Esophagus muscularis mucosa (tissue), 4 donors: ENCODE data around the gene EDIL3. TPM values are rescaled to one million over a fixed set of nuclear protein-coding genes. Genes with fewer than 3 reads are reported as not detected.
"Not testable (repeated sequence)": the region's sequence is repeated elsewhere in the genome, so short reads cannot be mapped to it uniquely, and the experiment has no call there.

ENCODE experiments used
- DNase-seq: peaks from one replicate; pipeline ENCODE4 v3.0.0-alpha.2; 2017; ENCODE audit errors: extremely low spot score
- H3K27ac ChIP-seq, 4 donors: fragments of 200-600 bp; sonication (generic); replicated peaks in 1 of 4; 1 replicate in 3 of 4; 2 replicates in 1 of 4; pipeline ENCODE4 v1.5.1; 2016 to 2019; ENCODE audit warnings: mild to moderate bottlenecking in 1 of 4
- H3K27me3 ChIP-seq, 4 donors: fragments of 200-600 bp; sonication (generic); one replicate each; pipeline versions ENCODE4 v1.5.1 to v1.6.0; 2016 to 2019
- H3K36me3 ChIP-seq, 4 donors: fragments of 200-600 bp; sonication (generic); one replicate each; pipeline ENCODE4 v1.5.1; 2016 to 2019
- H3K4me1 ChIP-seq, 4 donors: fragments of 200-600 bp; sonication (generic); one replicate each; pipeline ENCODE4 v1.5.1; 2016 to 2019
- H3K4me3 ChIP-seq, 4 donors: fragments of 200-600 bp; sonication (generic); 1 replicate in 2 of 4; 2 replicates in 2 of 4; pipeline ENCODE4 v1.5.1; 2016 to 2019; ENCODE audit warnings: mild to moderate bottlenecking in 4 of 4, moderate library complexity in 1 of 4
- H3K9me3 ChIP-seq, 4 donors: fragments of 200-600 bp; sonication (generic); 1 replicate in 3 of 4; 2 replicates in 1 of 4; pipeline ENCODE4 v1.5.1; 2016 to 2019
- EP300 ChIP-seq: sonication (generic); formaldehyde crosslinking; IDR thresholded peaks from one replicate; pipeline ENCODE4 v1.6.1; 2017; ENCODE audit warnings: antibody characterized with exemption
- POLR2A ChIP-seq: fragments of 450-650 bp; IDR thresholded peaks from one replicate; pipeline ENCODE4 v1.6.1; 2017; ENCODE audit warnings: antibody characterized with exemption, moderate library complexity, mild to moderate bottlenecking, low read depth
- POLR2AphosphoS5 ChIP-seq, 2 donors: sonication (generic); formaldehyde crosslinking; IDR thresholded peaks; one replicate each; pipeline ENCODE4 v1.6.1; 2017; ENCODE audit warnings: antibody characterized with exemption in 2 of 2
- WGBS: methylation state at CpG from one replicate; pipeline ENCODE4 v1.1.5; 2018; 5-methylcytosine and 5-hydroxymethylcytosine counted together
- intact Hi-C: fragments of 100-400 bp; cut with DNase I; formaldehyde crosslinking; loops from one replicate; pipeline ENCODE4 v1.15.1; 2023
- total RNA-seq, 4 donors: library from RNA; depleted of rRNA; stranded (reverse); fragments of >200 nt; gene quantifications; one replicate each; pipeline versions ENCODE4 v1.1.0 to v1.2.1, GENCODE V29; 2016
- TF ChIP-seq, protein P1 (sequence below), 3 experiments: fragments of 200-600 bp in 2 of 3; fragments of 450-650 bp in 1 of 3; sonication (generic) in 2 of 3; IDR thresholded peaks; one replicate each; pipeline ENCODE4 v1.5.1; 2017 to 2019; ENCODE audit warnings: antibody characterized with exemption in 3 of 3, mild to moderate bottlenecking in 2 of 3, moderate library complexity in 1 of 3

Gene EDIL3
- total RNA-seq, 4 donors from 2014 or later: 10.0 to 17.9 (median 10.8) TPM

DNA sequence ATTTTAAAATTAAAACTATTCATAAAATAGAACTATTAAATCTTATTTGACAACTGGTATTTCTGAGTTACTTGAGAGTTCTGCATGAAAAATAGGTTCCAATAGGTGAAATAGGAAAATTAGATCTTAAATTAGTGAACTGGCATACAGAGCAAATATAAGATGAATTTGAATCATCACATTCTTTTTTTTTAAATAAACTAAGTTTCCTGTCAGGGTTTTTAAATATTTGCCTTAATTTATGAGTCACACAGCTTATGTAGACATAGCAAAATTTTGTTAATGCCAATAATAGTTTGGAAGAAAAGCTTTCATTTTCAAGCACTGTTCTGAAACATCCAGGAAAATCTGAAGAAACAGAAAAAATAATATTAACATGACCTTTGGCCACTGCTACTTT lies 352.4 kb downstream of the EDIL3 start:
- TF ChIP-seq POLR2AphosphoS5 (IDR thresholded peaks at IDR 0.05) (no peak), EP300 (no peak), POLR2A (no peak)
- TF ChIP-seq, protein P1, sequence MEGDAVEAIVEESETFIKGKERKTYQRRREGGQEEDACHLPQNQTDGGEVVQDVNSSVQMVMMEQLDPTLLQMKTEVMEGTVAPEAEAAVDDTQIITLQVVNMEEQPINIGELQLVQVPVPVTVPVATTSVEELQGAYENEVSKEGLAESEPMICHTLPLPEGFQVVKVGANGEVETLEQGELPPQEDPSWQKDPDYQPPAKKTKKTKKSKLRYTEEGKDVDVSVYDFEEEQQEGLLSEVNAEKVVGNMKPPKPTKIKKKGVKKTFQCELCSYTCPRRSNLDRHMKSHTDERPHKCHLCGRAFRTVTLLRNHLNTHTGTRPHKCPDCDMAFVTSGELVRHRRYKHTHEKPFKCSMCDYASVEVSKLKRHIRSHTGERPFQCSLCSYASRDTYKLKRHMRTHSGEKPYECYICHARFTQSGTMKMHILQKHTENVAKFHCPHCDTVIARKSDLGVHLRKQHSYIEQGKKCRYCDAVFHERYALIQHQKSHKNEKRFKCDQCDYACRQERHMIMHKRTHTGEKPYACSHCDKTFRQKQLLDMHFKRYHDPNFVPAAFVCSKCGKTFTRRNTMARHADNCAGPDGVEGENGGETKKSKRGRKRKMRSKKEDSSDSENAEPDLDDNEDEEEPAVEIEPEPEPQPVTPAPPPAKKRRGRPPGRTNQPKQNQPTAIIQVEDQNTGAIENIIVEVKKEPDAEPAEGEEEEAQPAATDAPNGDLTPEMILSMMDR (IDR thresholded peaks at IDR 0.05): no peak
- no peaks in the 10 kb centered on the region for H3K9me3 ChIP-seq
- no peak for DNase-seq
- no peak overlapping the region for H3K27ac ChIP-seq
- H3K4me3 ChIP-seq: no peak overlapping the region
- H3K4me1 ChIP-seq: no peaks in the 10 kb centered on the region
- intact Hi-C loops: no loop called here
- H3K27me3 ChIP-seq: no peaks in the 10 kb centered on the region
- H3K36me3 ChIP-seq: no peaks in the 10 kb centered on the region

DNA sequence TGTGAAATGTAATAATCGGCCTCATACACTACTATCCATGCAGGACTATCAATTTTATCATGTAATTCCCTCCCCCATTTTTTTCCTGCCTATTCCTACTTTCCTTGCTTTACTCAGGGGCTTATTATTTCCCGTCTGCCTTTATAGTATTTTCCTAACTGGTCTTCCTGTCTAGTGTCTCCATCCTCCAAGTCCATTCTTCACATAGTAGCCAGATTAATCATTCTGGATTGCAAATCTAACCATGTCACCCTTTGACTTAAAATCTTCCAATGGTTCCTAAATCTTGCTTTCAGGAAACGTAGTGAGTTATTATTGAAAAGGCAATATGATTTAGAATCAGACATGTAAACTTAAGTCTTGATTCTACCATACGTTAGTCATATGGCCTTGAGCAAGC lies 356.6 kb downstream of the EDIL3 start:
- no peaks in the 10 kb centered on the region for H3K27me3 ChIP-seq
- no peak overlapping the region for H3K4me3 ChIP-seq
- no peak for TF ChIP-seq POLR2AphosphoS5 (IDR thresholded peaks at IDR 0.05)
- no peak for TF ChIP-seq POLR2A
- TF ChIP-seq EP300: no peak
- TF ChIP-seq, protein P1 (IDR thresholded peaks at IDR 0.05): no peak
- intact Hi-C loops: no loop called here
- DNase-seq: no peak
- H3K36me3 ChIP-seq: no peaks in the 10 kb centered on the region
- H3K9me3 ChIP-seq: no peaks in the 10 kb centered on the region
- H3K27ac ChIP-seq: no peak overlapping the region
- WGBS: 87% methylated on average over 4 of the region's 4 CpGs
- H3K4me1 ChIP-seq: no peaks in the 10 kb centered on the region

DNA sequence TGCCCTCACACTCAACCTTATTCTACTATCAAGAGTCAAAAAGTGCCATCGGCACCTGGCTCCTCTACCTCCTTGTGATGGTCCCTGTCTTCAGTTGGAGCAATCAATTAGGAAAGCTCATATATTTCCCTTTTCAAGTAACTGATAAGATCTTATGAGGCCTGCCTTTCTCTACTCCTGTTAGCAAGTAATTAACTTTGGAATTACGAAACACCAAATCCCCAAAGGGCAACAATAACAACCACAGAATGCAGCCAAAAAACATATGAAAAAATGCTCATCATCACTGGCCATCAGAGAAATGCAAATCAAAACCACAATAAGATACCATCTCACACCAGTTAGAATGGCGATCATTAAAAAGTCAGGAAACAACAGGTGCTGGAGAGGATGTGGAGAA lies 366.2 kb downstream of the EDIL3 start:
- intact Hi-C loops, DNase-seq, H3K36me3 ChIP-seq, H3K27ac ChIP-seq, H3K4me1 ChIP-seq, H3K9me3 ChIP-seq, H3K27me3 ChIP-seq, H3K4me3 ChIP-seq: not testable (repeated sequence)
- 92% methylated on average over 3 of the region's 3 CpGs for WGBS

DNA sequence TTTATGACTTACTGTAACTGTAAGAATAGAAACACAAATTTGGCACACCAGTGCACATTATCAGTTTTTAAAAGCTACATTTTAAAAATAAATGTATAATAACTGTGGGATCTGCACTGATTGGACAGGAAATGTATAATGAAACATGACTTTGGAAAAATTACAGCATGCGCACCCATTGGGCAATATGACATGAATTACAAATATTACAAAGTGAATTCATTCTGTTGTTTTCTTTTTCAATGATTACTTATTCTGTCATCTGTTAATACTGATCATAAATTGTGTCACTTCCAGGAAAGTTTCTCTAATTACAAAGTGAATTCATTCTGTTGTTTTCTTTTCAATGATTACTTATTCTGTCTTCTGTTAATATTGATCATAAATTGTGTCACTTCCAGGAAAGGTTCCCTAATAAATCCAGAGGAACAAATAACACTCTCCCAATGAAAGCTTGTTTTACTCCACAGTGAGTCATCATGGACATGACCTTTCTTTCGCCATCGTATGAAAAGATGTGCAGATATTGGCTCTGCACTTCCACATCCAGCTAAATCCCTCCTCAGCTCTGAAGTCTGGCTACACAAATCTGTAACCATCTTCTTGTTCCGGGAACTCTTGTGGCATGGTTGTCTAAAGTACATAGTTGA lies 367.0 kb downstream of the EDIL3 start:
- WGBS: 35% methylated on average over 4 of the region's 4 CpGs
- Histone ChIP-seq H3K36me3 (no peaks in the 10 kb centered on the region), H3K9me3 (no peaks in the 10 kb centered on the region), H3K27ac (no peak overlapping the region), H3K4me1 (no peaks in the 10 kb centered on the region), H3K27me3 (no peaks in the 10 kb centered on the region), H3K4me3 (no peak overlapping the region)
- DNase-seq: no peak
- intact Hi-C loops: no loop called here
- no peak for TF ChIP-seq POLR2AphosphoS5 (IDR thresholded peaks at IDR 0.05)
- no peak for TF ChIP-seq EP300
- TF ChIP-seq POLR2A: no peak
- TF ChIP-seq, protein P1 (IDR thresholded peaks at IDR 0.05): no peak

DNA sequence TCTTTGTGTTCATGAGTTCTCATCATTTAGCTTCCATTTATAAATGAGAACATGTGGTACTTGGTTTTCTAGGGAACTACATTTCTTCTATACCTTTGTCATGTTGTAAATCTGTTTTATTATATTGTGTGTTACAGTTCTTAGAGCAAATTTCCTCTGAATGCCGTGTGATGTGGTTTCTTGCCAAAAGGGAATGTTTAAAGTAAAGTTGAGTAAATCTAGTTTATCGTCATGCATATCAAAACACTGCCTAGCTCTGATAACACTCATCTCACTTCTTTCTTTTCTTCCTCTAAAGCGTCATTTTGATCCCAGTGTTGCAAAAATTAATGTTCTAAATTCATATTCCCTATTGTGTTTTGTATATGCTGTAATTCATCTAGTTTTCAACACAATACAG lies 368.6 kb downstream of the EDIL3 start:
- no peak overlapping the region for H3K4me3 ChIP-seq
- no peaks in the 10 kb centered on the region for H3K36me3 ChIP-seq
- no peaks in the 10 kb centered on the region for H3K27me3 ChIP-seq
- no peak for TF ChIP-seq POLR2AphosphoS5 (IDR thresholded peaks at IDR 0.05)
- TF ChIP-seq, protein P1 (IDR thresholded peaks at IDR 0.05): no peak
- H3K9me3 ChIP-seq: no peaks in the 10 kb centered on the region
- 53% methylated on average over 3 of the region's 3 CpGs for WGBS
- no peak for DNase-seq
- no peak overlapping the region for H3K27ac ChIP-seq
- intact Hi-C loops: no loop called here
- no peaks in the 10 kb centered on the region for H3K4me1 ChIP-seq
